Effector CD8-positive, alpha-beta T cell (primary cell): ENCODE results near the gene NDUFA6.
A peak's percentile ranks its signal among the peaks of the same experiment; 100 is the strongest.

Source experiments
- DNase-seq: peaks from one replicate; lab custom pipeline; 2025; lab: John Stamatoyannopoulos, UW

Gene NDUFA6

GRCh38 chr22:42070517-42071422 is 19.8 kb downstream of the NDUFA6 start, which contains the start of gene NAGA:
Gene NAGA (minus strand): TSS chr22:42070812. CDS start chr22:42070297, 515 bp downstream.
- peak; percentile 90 for DNase-seq

GRCh38 chr22:42069801-42070516 is 20.6 kb downstream of the NDUFA6 start:
- DNase-seq, result no peak

- DNase-seq, result no peak
These were observed 22.3 kb downstream of the NDUFA6 start for GRCh38 chr22:42068291-42068690.

GRCh38 chr22:42067671-42068251 is 22.8 kb downstream of the NDUFA6 start:
- no peak for DNase-seq

DNA sequence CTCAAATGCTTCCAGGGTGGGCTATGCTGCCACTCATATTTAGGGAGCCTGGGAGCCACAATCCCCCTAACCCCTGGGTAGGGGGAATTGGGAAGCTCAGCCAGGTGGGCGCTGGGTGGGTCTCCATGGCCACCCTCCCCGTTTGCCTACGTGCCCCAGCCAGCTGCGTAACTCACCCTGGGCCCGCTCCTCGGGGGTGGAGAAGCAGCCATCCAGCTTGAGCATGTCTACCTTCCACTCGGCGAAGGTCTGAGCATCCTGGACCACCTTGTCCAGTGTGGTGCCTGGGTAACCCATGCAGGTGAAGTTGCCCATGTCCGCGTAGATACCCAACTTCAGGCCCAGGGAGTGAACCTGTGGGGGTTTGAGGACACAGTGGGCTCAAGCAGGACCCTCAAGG is 23.6 kb downstream of the NDUFA6 start:
- DNase-seq, result no peak

DNA sequence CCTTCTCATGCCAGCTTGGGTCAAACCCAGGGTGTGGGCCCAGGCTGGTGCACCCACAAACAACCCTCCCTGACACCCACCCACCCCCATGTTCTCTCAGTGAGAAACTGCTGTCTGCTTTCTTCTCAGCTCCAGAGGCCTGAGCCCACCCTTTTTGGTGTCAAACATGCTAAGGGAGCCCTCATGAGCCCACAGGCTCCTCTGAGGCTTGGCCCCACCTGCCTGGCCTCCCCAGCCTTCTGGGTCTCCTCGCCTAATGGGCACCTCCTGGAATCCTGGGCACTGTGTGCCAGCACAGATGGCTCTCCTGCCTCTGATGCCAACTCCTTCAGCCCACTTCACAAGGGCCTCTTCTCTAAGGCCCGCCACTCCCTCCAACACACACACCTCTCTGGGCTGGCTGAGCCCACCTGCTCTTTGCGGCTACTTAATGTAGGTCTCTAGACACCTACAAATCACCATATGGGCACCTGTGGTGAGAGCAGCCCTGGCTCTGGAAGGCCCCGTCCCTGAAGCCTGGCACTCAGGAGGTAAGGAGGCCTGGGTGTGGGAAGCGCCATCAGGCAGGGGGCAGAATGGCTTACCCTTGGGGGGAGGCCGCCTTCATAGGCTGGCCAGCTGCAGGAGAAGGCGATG is 24.3 kb downstream of the NDUFA6 start:
- DNase-seq, result no peak

- no peak for DNase-seq
These were observed 25.0 kb downstream of the NDUFA6 start for GRCh38 chr22:42065438-42066125.

- DNase-seq, result no peak
These were observed 25.9 kb downstream of the NDUFA6 start for GRCh38 chr22:42064629-42065028.

DNA sequence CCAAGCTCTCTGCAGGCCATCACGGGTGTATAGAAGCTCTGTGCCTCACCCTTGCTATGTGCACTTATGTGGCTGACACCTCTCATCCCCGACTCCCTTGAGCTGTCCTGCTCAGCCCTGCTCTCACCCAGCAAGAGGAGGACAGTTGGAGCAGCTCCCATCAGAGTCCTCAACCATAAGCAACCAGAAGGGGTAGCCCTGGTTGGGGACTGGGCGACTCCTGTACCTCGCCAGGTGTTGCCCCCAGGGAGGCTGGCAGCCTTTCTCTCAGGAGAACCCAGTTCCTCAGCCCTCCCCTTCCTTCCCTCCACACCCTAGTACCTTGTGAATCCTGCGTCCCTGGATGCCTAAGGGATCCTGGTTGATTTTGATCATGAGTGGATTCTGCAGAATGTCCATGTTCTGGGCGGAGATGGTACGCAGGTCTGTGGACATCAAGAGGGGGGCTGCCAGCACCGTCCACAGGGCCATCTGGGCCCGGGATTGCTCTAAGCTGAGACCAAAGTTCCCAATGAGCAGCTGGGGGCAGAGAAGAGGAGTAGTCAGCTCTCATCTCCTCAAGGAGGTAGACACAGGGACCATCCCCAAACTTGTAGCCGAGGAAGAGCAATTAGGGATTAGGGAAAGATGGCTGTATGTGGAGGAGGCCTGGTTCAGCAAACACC is 27.9 kb downstream of the NDUFA6 start:
- DNase-seq, result no peak

DNA sequence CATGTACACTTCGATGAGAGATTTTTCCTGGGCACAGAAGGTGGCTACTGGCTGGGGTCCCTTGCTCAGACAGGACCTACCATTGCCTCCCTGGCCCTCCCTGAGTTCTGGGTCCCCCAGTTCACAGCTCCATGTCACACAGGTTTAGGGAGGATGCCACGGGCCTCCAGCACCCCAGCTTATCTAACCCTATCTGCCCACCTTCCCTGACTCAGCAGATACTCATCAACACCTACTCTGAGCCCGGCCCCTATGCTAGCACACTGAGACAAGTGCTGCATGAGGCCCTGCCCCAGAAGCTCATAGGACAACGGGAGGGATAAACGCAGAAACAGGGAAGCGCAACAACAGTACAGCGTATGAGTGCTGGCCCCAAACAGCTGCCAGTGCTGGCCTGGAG is 29.5 kb downstream of the NDUFA6 start:
- DNase-seq, result no peak

GRCh38 chr22:42060489-42060888 is 30.1 kb downstream of the NDUFA6 start:
- DNase-seq, result no peak

GRCh38 chr22:42056757-42057511 is 33.6 kb downstream of the NDUFA6 start:
- no peak for DNase-seq

- no peak for DNase-seq
These were observed 37.8 kb downstream of the NDUFA6 start for GRCh38 chr22:42052765-42053164.

DNA sequence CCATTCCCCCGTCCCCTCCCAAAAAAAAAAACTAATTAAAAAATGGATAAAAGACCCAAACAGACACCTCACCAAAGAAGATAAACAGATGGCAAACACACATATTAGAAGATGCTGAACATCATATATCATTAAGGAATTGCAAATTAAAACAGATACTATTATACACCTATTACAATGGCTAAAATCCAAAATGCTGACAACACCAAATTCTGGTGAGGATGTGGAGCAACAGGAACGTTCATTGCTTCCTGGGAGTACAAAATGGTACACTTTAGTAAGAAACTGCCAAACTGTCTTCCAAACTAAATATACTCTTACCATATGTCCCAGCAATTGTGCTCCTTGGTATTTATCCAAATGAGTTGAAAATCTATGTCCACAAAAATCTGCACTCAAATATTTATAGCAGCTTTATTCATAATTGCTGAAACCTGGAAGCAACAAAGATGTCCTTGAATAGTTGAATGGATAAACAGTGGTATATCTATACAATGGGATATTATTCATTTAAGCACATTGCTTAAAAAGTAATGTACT is 39.9 kb downstream of the NDUFA6 start:
- DNase-seq, result no peak

- DNase-seq, result no peak
These were observed 48.8 kb downstream of the NDUFA6 start for GRCh38 chr22:42041784-42042183.

- DNase-seq, result no peak
These were observed 51.3 kb downstream of the NDUFA6 start for GRCh38 chr22:42039271-42039670.
